ENCODE results near the gene ACRBP. TPM values are rescaled to one million over a fixed set of nuclear protein-coding genes. Genes with fewer than 3 reads are reported as not detected.
A peak's percentile ranks its signal among the peaks of the same experiment; 100 is the strongest.

Gene ACRBP
- total RNA-seq, 1 experiment from 2014 or later: 1.3 TPM

GRCh38 chr12:6692888-6693287 lies 45.7 kb upstream of the ACRBP start:
- Histone ChIP-seq H3K79me2 (ENCODE audit: insufficient read depth, low read length) (peaks cover 5% of the 10 kb centered on the region; the same call in 1 of the 2 replicates), H3K14ac (ENCODE audit: insufficient read depth, low read length) (no peak overlapping the region), H3K27me3 (ENCODE audit: insufficient read depth, low read length) (no peaks in the 10 kb centered on the region), H4K20me1 (ENCODE audit: control insufficient read depth, insufficient read depth, insufficient read length) (no peaks in the 10 kb centered on the region), H2BK120ac (ENCODE audit: low read depth, low read length, poor library complexity, severe bottlenecking) (no peak overlapping the region), H2BK12ac (ENCODE audit: insufficient read length, low read depth, low read length) (no peak overlapping the region), H2BK5ac (ENCODE audit: insufficient read length, low read length) (no peak overlapping the region), H2BK20ac (ENCODE audit: low read depth, low read length, poor library complexity, severe bottlenecking) (no peak overlapping the region), H3K18ac (ENCODE audit: insufficient read length, low read depth, low read length) (no peak overlapping the region), H3K23ac (ENCODE audit: insufficient read length, low read depth, low read length) (no peak overlapping the region), H3K27ac (ENCODE audit: insufficient read length, low read depth, low read length) (no peak overlapping the region), H3K9ac (ENCODE audit: extremely low read depth, insufficient read length, low read length) (no peak overlapping the region), H3K4me2 (ENCODE audit: insufficient read depth, insufficient read length, low read length) (no peak overlapping the region), H4K5ac (ENCODE audit: insufficient read length, low read depth, low read length) (no peak overlapping the region), H4K91ac (ENCODE audit: insufficient read length, low read depth, low read length) (no peak overlapping the region), H3T11ph (ENCODE audit: low read length) (no peak overlapping the region), H3K56ac (ENCODE audit: insufficient read length, low read depth, low read length) (no peak overlapping the region), H2AFZ (ENCODE audit: low read length) (no peak overlapping the region), H3K4ac (ENCODE audit: low read depth, low read length) (no peak overlapping the region), H3K4me1 (ENCODE audit: insufficient read depth, low read length) (no peaks in the 10 kb centered on the region), H3K9me3 (ENCODE audit: control insufficient read depth, low read depth, low read length) (no peaks in the 10 kb centered on the region), H2AK5ac (ENCODE audit: insufficient read length, low read length) (no peak overlapping the region), H2BK15ac (ENCODE audit: low read depth, low read length) (no peak overlapping the region), H4K8ac (replicated peaks; ENCODE audit: insufficient read length, low read depth, low read length) (no peak overlapping the region), H3K79me1 (ENCODE audit: insufficient read depth, low read depth, low read length, poor library complexity, severe bottlenecking) (no peaks in the 10 kb centered on the region), H3K23me2 (ENCODE audit: insufficient read length, low read depth, low read length, poor library complexity, severe bottlenecking) (peaks cover 8% of the 10 kb centered on the region)
- no peaks in the 10 kb centered on the region for H3K9me3 Mint-ChIP-seq
- H3K4me1 Mint-ChIP-seq: peaks cover 3 to 11% of the 10 kb centered on the region in 2 experiments
- H3K4me3 Mint-ChIP-seq: no peak overlapping the region; a peak in 1 of 5 replicates
- H3K27ac Mint-ChIP-seq: peak overlapping the region in 1 of 3 experiments; percentile 37; a peak in 2 of 7 replicates
- peaks cover 3 to 22% (median 8%) of the 10 kb centered on the region in 3 experiments; a peak in 6 of 7 replicates for H3K36me3 Mint-ChIP-seq (ENCODE audit: insufficient read depth in 1 of 3, low read depth in 3 of 3)
- H3K27me3 Mint-ChIP-seq (ENCODE audit: low read depth): peaks cover 9% of the 10 kb centered on the region
- WGBS (ENCODE audit: extremely low coverage, insufficient read length, low lambda C conversion rate): no CpG with 5 or more reads among the region's 2 CpGs
- DNase-seq: no peak
- TF ChIP-seq, protein P1, sequence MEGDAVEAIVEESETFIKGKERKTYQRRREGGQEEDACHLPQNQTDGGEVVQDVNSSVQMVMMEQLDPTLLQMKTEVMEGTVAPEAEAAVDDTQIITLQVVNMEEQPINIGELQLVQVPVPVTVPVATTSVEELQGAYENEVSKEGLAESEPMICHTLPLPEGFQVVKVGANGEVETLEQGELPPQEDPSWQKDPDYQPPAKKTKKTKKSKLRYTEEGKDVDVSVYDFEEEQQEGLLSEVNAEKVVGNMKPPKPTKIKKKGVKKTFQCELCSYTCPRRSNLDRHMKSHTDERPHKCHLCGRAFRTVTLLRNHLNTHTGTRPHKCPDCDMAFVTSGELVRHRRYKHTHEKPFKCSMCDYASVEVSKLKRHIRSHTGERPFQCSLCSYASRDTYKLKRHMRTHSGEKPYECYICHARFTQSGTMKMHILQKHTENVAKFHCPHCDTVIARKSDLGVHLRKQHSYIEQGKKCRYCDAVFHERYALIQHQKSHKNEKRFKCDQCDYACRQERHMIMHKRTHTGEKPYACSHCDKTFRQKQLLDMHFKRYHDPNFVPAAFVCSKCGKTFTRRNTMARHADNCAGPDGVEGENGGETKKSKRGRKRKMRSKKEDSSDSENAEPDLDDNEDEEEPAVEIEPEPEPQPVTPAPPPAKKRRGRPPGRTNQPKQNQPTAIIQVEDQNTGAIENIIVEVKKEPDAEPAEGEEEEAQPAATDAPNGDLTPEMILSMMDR (conservative IDR thresholded peaks at IDR 0.05): no peak
